ENCODE results near the gene STK36. TPM values are rescaled to one million over a fixed set of nuclear protein-coding genes. Genes with fewer than 3 reads are reported as not detected.

Gene STK36
- total RNA-seq, 1 experiment from 2014 or later: 20.7 TPM

GRCh38 chr2:218744615-218745014 lies 72.7 kb downstream of the STK36 start:
- POLR2A ChIA-PET: no interaction called here
- peaks cover 71% of the 10 kb centered on the region for H3K36me3 Mint-ChIP-seq (ENCODE audit: insufficient read depth, unreplicated experiment)

GRCh38 chr2:218745160-218745558 lies 73.3 kb downstream of the STK36 start:
- POLR2A ChIA-PET: no interaction called here
- Mint-ChIP-seq H3K36me3 (ENCODE audit: insufficient read depth, unreplicated experiment) (peaks cover 72% of the 10 kb centered on the region), H3K27ac (ENCODE audit: low read depth, unreplicated experiment) (peak overlapping the region; percentile 21), H3K9me3 (ENCODE audit: unreplicated experiment) (no peaks in the 10 kb centered on the region), H3K27me3 (ENCODE audit: insufficient read depth, unreplicated experiment) (no peaks in the 10 kb centered on the region), H3K4me3 (ENCODE audit: unreplicated experiment) (no peak overlapping the region), H3K4me1 (ENCODE audit: insufficient read depth, unreplicated experiment) (no peaks in the 10 kb centered on the region)
- DNase-seq (ENCODE audit: unreplicated experiment): no peak
- TF ChIP-seq CTCF (IDR thresholded peaks at IDR 0.05; ENCODE audit: unreplicated experiment): no peak
- intact Hi-C loops (cut with micrococcal nuclease): no loop called here
- CTCF ChIA-PET: interaction anchor here (0.6 to 2.7 kb wide), 4 partner anchors 13 to 103 kb away, joined by 3 to 10 read pairs (median 4); no protein-coding TSS in a partner anchor
- BruUV-seq (replicated peaks): no TSS peak

More at GRCh38 chr2:218744615-218745014, 72.7 kb downstream of the STK36 start:
- CTCF ChIA-PET: interaction anchor here (0.6 to 2.7 kb wide), 3 partner anchors 13 to 88 kb away, joined by 3 to 10 read pairs (median 4); no protein-coding TSS in a partner anchor
- DNase-seq (ENCODE audit: unreplicated experiment): no peak
- H3K4me1 Mint-ChIP-seq (ENCODE audit: insufficient read depth, unreplicated experiment): no peaks in the 10 kb centered on the region
- TF ChIP-seq CTCF (IDR thresholded peaks at IDR 0.05; ENCODE audit: unreplicated experiment): no peak
- no peak overlapping the region for H3K27ac Mint-ChIP-seq (ENCODE audit: low read depth, unreplicated experiment)
- H3K4me3 Mint-ChIP-seq (ENCODE audit: unreplicated experiment): no peak overlapping the region
- no TSS peak for BruUV-seq (replicated peaks)
- H3K9me3 Mint-ChIP-seq (ENCODE audit: unreplicated experiment): no peaks in the 10 kb centered on the region
- intact Hi-C loops (cut with micrococcal nuclease): no loop called here
- H3K27me3 Mint-ChIP-seq (ENCODE audit: insufficient read depth, unreplicated experiment): no peaks in the 10 kb centered on the region

GRCh38 chr2:218745559-218746469 lies 73.9 kb downstream of the STK36 start:
- peaks cover 78% of the 10 kb centered on the region for H3K36me3 Mint-ChIP-seq (ENCODE audit: insufficient read depth, unreplicated experiment)
- intact Hi-C loops (cut with micrococcal nuclease): no loop called here
- no peak overlapping the region for H3K4me3 Mint-ChIP-seq (ENCODE audit: unreplicated experiment)
- H3K9me3 Mint-ChIP-seq (ENCODE audit: unreplicated experiment): no peaks in the 10 kb centered on the region
- no peaks in the 10 kb centered on the region for H3K4me1 Mint-ChIP-seq (ENCODE audit: insufficient read depth, unreplicated experiment)
- no peak for TF ChIP-seq CTCF (IDR thresholded peaks at IDR 0.05; ENCODE audit: unreplicated experiment)
- CTCF ChIA-PET: interaction anchor here (0.5 to 2.7 kb wide), 8 partner anchors 11 to 550 kb away, joined by 3 to 10 read pairs (median 4); no protein-coding TSS in a partner anchor
- no peaks in the 10 kb centered on the region for H3K27me3 Mint-ChIP-seq (ENCODE audit: insufficient read depth, unreplicated experiment)
- peak overlapping the region; percentile 21 for H3K27ac Mint-ChIP-seq (ENCODE audit: low read depth, unreplicated experiment)
- POLR2A ChIA-PET: interaction anchor here (0.6 kb wide), 1 partner anchor 71 kb away, joined by 4 read pairs; no protein-coding TSS in a partner anchor
- peak; percentile 8 for DNase-seq (ENCODE audit: unreplicated experiment)
- no TSS peak for BruUV-seq (replicated peaks)

- no peak for TF ChIP-seq CTCF (IDR thresholded peaks at IDR 0.05; ENCODE audit: unreplicated experiment)
- no peaks in the 10 kb centered on the region for H3K27me3 Mint-ChIP-seq (ENCODE audit: insufficient read depth, unreplicated experiment)
- BruUV-seq (replicated peaks): no TSS peak
- H3K4me3 Mint-ChIP-seq (ENCODE audit: unreplicated experiment): no peak overlapping the region
- no peak for DNase-seq (ENCODE audit: unreplicated experiment)
- H3K36me3 Mint-ChIP-seq (ENCODE audit: insufficient read depth, unreplicated experiment): peaks cover 83% of the 10 kb centered on the region
- ChIA-PET POLR2A (interaction anchor here (0.6 to 0.7 kb wide), 2 partner anchors 71 to 430 kb away, joined by 3 to 4 read pairs; partner anchors contain the start of gene CNPPD1), CTCF (interaction anchor here (0.5 to 2.7 kb wide), 4 partner anchors 12 to 549 kb away, joined by 3 to 10 read pairs (median 4); no protein-coding TSS in a partner anchor)
- intact Hi-C loops (cut with micrococcal nuclease): no loop called here
- H3K4me1 Mint-ChIP-seq (ENCODE audit: insufficient read depth, unreplicated experiment): no peaks in the 10 kb centered on the region
- no peaks in the 10 kb centered on the region for H3K9me3 Mint-ChIP-seq (ENCODE audit: unreplicated experiment)
- H3K27ac Mint-ChIP-seq (ENCODE audit: low read depth, unreplicated experiment): no peak overlapping the region
Observed at GRCh38 chr2:218746470-218746795, 74.5 kb downstream of the STK36 start.

Measured in MCF 10A (cell line).